ENCODE measurements around the gene GK. TPM values are rescaled to one million over a fixed set of nuclear protein-coding genes. Genes with fewer than 3 reads are reported as not detected.
"Not testable (repeated sequence)": the region's sequence is repeated elsewhere in the genome, so short reads cannot be mapped to it uniquely, and the experiment has no call there.

GK gene
- total and polyA plus RNA-seq, 11 donors: 3.3 to 17.1 (median 7.4) TPM

- no peak for TF ChIP-seq CTCF (IDR thresholded peaks at IDR 0.05)
- TF ChIP-seq POLR2A (IDR thresholded peaks at IDR 0.05): no peak
- Histone ChIP-seq H3K9me3 (no peaks in the 10 kb centered on the region), H3K27ac (no peak overlapping the region), H3K36me3 (no peaks in the 10 kb centered on the region), H3K27me3 (peaks cover 0 to 9% (median 0%) of the 10 kb centered on the region in 9 donors), H3K4me1 (no peaks in the 10 kb centered on the region), H3K4me3 (no peak overlapping the region)
- intact Hi-C loops (cut with DNase I): no loop called here
- DNase-seq (no peak), ATAC-seq (no peak)
- WGBS, 4 donors: 49 to 63% (median 59%) methylated on average over 3 of the region's 3 CpGs
These were observed 88.3 kb downstream of the GK start for GRCh38 chrX:30741545-30741944.

- 81 to 92% (median 88%) methylated on average over 11 of the region's 11 CpGs for WGBS, 4 donors
- DNase-seq (no peak), ATAC-seq (no peak)
- no peak overlapping the region for H3K4me3 ChIP-seq
- H3K27ac ChIP-seq: no peak overlapping the region
- H3K9me3 ChIP-seq: no peaks in the 10 kb centered on the region
- TF ChIP-seq CTCF (IDR thresholded peaks at IDR 0.05) (no peak), POLR2A (IDR thresholded peaks at IDR 0.05) (no peak)
- intact Hi-C loops (cut with DNase I): no loop called here
- H3K4me1 ChIP-seq: no peaks in the 10 kb centered on the region
- H3K36me3 ChIP-seq: no peaks in the 10 kb centered on the region
- H3K27me3 ChIP-seq: peaks cover 0 to 3% (median 0%) of the 10 kb centered on the region in 9 donors
These were observed 95.2 kb downstream of the GK start for GRCh38 chrX:30748342-30748960.

- Histone ChIP-seq H3K36me3 (no peaks in the 10 kb centered on the region), H3K4me1 (no peaks in the 10 kb centered on the region), H3K27ac (no peak overlapping the region), H3K27me3 (peaks cover 0 to 3% (median 0%) of the 10 kb centered on the region in 9 donors), H3K4me3 (no peak overlapping the region), H3K9me3 (no peaks in the 10 kb centered on the region)
- 75 to 87% (median 80%) methylated on average over 3 of the region's 3 CpGs for WGBS, 4 donors
- TF ChIP-seq POLR2A (IDR thresholded peaks at IDR 0.05): no peak
- no peak for TF ChIP-seq CTCF (IDR thresholded peaks at IDR 0.05)
- intact Hi-C loops (cut with DNase I): no loop called here
- no peak for DNase-seq
- ATAC-seq: no peak
These were observed 98.3 kb downstream of the GK start for GRCh38 chrX:30751497-30751896.

GRCh38 chrX:30762755-30763154, 109.5 kb downstream of the GK start:
- H3K4me3 ChIP-seq: no peak overlapping the region
- peaks cover 0 to 4% (median 0%) of the 10 kb centered on the region in 9 donors for H3K27me3 ChIP-seq
- H3K36me3 ChIP-seq: no peaks in the 10 kb centered on the region
- TF ChIP-seq CTCF (IDR thresholded peaks at IDR 0.05) (no peak), POLR2A (IDR thresholded peaks at IDR 0.05) (no peak)
- H3K4me1 ChIP-seq: no peaks in the 10 kb centered on the region
- intact Hi-C loops (cut with DNase I): no loop called here
- DNase-seq (no peak), ATAC-seq (no peak)
- no peak overlapping the region for H3K27ac ChIP-seq
- WGBS, 4 donors: 56 to 70% (median 57%) methylated on average over 3 of the region's 3 CpGs
- H3K9me3 ChIP-seq: peaks cover 0 to 12% (median 0%) of the 10 kb centered on the region in 12 donors

- H3K27ac ChIP-seq; H3K36me3 ChIP-seq; H3K4me3 ChIP-seq; H3K4me1 ChIP-seq; H3K9me3 ChIP-seq; intact Hi-C loops (cut with DNase I); H3K27me3 ChIP-seq; DNase-seq; ATAC-seq: not testable (repeated sequence)
- WGBS, 4 donors: 83 to 90% (median 87%) methylated on average over 7 of the region's 7 CpGs
These were observed 120.5 kb downstream of the GK start for GRCh38 chrX:30773764-30774163.
